Left lung (tissue), 10 donors: Measurements from ENCODE around the gene JMJD7. TPM values are rescaled to one million over a fixed set of nuclear protein-coding genes. Genes with fewer than 3 reads are reported as not detected.

Experiments used
- ATAC-seq: fragments of 200-7000 bp; cut with Tn5 transposase; one replicate; pipeline ENCODE4 v1.9.1; 2020; ENCODE audit warnings: moderate library complexity
- DNase-seq, 4 donors: peaks; one replicate each; pipeline ENCODE4 v3.0.0-alpha.2; 2013 to 2020
- H3K27ac ChIP-seq, 2 donors: fragments of 200-600 bp; sonication (generic) in 1 of 2; one replicate each; pipeline versions ENCODE4 v1.5.0 to v1.8.0; 2020 to 2021
- H3K27me3 ChIP-seq, 2 donors: fragments of 200-600 bp; sonication (generic) in 1 of 2; one replicate each; pipeline versions ENCODE4 v1.5.0 to v1.8.0; 2020 to 2021
- H3K36me3 ChIP-seq, 2 donors: fragments of 200-600 bp; sonication (generic) in 1 of 2; one replicate each; pipeline versions ENCODE4 v1.5.0 to v1.8.0; 2020 to 2021
- H3K4me1 ChIP-seq, 2 donors: fragments of 200-600 bp; one replicate each; pipeline ENCODE4 v1.8.0; 2021
- H3K4me3 ChIP-seq, 2 donors: fragments of 200-600 bp; sonication (generic) in 1 of 2; one replicate each; pipeline versions ENCODE4 v1.5.0 to v1.8.0; 2020 to 2021; ENCODE audit warnings: mild to moderate bottlenecking in 1 of 2
- H3K9me3 ChIP-seq, 2 donors: fragments of 200-600 bp; sonication (generic) in 1 of 2; one replicate each; pipeline versions ENCODE4 v1.5.0 to v1.8.0; 2020 to 2021
- CTCF ChIP-seq, 2 donors: fragments of 200-600 bp; sonication (generic) in 1 of 2; IDR thresholded peaks; one replicate each; pipeline versions ENCODE4 v1.5.0 to v1.8.0; 2021; ENCODE audit warnings: antibody characterized with exemption in 2 of 2
- intact Hi-C, 2 donors: fragments of 100-400 bp; cut with DNase I; formaldehyde crosslinking; loops; one replicate each; pipeline versions ENCODE4 v1.11.2 to v1.14.2; 2022
- polyA plus RNA-seq, 6 donors: library from polyadenylated mRNA; unstranded; fragments of 120-200 nt; gene quantifications; one replicate each; pipeline ENCODE4 v1.2.1, GENCODE V29; 2013; ENCODE audit not compliant: insufficient read length in 6 of 6
- total RNA-seq, 2 donors: library from RNA; stranded (reverse); fragmentation: NEBNext Ultra II Directional; extraction: Animal tissue kit (Norgen Biotek cat#: 25700); gene quantifications; one replicate each; pipeline ENCODE4 v1.2.1, GENCODE V29; 2021
- donor health status: DM: no; HTN: yes; CAD: no.
- donor health status: DM: no; HTN: no; CAD: no.

The JMJD7 gene
- total and polyA plus RNA-seq, 8 donors, result 10.2 to 26.4 (median 14.5) TPM

- no peak for TF ChIP-seq CTCF (IDR thresholded peaks at IDR 0.05)
- DNase-seq, result no peak
- Histone ChIP-seq H3K36me3 (peaks cover 0 to 44% of the 10 kb centered on the region in 2 donors), H3K4me3 (no peak overlapping the region), H3K27me3 (no peaks in the 10 kb centered on the region), H3K27ac (no peak overlapping the region), H3K4me1 (peaks cover 0 to 19% of the 10 kb centered on the region in 2 donors), H3K9me3 (no peaks in the 10 kb centered on the region)
- ATAC-seq, result no peak
- intact Hi-C loops, result loop anchor here in 1 of 2 donors (5.0 kb wide), 1 partner anchor 39 kb away; the partner anchor contains the start of gene MAPKBP1
These were observed 17.1 kb upstream of the JMJD7 start for GRCh38 chr15:41810651-41811431.

DNA sequence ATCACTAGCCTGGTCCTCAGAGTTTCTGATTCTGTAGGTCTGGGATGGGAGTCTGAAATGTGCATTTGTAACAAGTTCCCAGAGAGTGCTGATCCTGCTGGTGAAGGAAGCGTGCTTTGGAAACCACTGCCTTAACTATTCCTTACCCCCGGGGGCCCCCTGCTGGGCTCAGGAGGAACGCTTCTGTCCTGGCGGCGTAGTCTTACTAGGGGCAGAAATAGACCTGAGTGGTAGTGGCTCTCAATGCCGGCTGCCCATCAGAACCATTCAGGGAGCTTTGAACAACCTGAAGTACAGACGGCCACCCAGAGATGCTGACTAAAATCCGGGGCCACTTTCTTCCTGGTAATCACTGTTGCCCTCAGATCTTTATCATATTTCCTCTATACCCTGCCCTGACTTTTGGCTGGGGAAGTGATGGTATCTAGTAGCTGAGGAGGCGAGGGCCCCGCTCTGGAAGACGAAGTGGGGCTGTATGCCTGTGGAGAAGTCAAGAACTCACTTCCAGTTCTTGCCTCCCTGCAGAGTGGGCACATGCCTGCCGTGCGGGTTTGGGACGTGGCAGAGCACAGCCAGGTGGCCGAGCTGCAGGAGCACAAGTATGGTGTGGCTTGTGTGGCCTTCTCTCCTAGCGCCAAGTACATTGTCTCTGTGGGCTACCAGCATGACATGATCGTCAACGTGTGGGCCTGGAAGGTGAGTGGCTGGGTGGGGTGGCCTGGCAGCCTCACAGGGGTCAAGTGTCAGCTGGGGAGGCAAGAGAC lies 16.3 kb upstream of the JMJD7 start:
- DNase-seq (peak; percentile 75 to 92 (median 86)), ATAC-seq (peak; percentile 95)
- Histone ChIP-seq H3K36me3 (peaks cover 0 to 52% of the 10 kb centered on the region in 2 donors), H3K9me3 (no peaks in the 10 kb centered on the region), H3K4me1 (peaks cover 0 to 19% of the 10 kb centered on the region in 2 donors), H3K4me3 (no peak overlapping the region), H3K27me3 (no peaks in the 10 kb centered on the region), H3K27ac (no peak overlapping the region)
- TF ChIP-seq CTCF (IDR thresholded peaks at IDR 0.05), result peak; percentile 84 to 88
- intact Hi-C loops, result loop anchor here in 1 of 2 donors (5.0 kb wide), 1 partner anchor 39 kb away; the partner anchor contains the start of gene MAPKBP1

- H3K36me3 ChIP-seq, result peaks cover 0 to 65% of the 10 kb centered on the region in 2 donors
- peaks cover 0 to 19% of the 10 kb centered on the region in 2 donors for H3K4me1 ChIP-seq
- ATAC-seq (no peak), DNase-seq (no peak)
- no peak for TF ChIP-seq CTCF (IDR thresholded peaks at IDR 0.05)
- intact Hi-C loops, result loop anchor here in 1 of 2 donors (5.0 kb wide), 1 partner anchor 41 kb away; the partner anchor contains the start of gene MAPKBP1
- H3K9me3 ChIP-seq, result no peaks in the 10 kb centered on the region
- no peak overlapping the region for H3K4me3 ChIP-seq
- H3K27ac ChIP-seq, result no peak overlapping the region
- no peaks in the 10 kb centered on the region for H3K27me3 ChIP-seq
These were observed 15.0 kb upstream of the JMJD7 start for GRCh38 chr15:41812820-41813375.

- H3K27ac ChIP-seq, result no peak overlapping the region
- ATAC-seq, result no peak
- peaks cover 0 to 19% of the 10 kb centered on the region in 2 donors for H3K4me1 ChIP-seq
- no peak overlapping the region for H3K4me3 ChIP-seq
- no peak for TF ChIP-seq CTCF (IDR thresholded peaks at IDR 0.05)
- DNase-seq, result no peak
- peaks cover 0 to 70% of the 10 kb centered on the region in 2 donors for H3K36me3 ChIP-seq
- H3K9me3 ChIP-seq, result no peaks in the 10 kb centered on the region
- H3K27me3 ChIP-seq, result no peaks in the 10 kb centered on the region
- intact Hi-C loops, result loop anchor here in 1 of 2 donors (5.0 kb wide), 1 partner anchor 41 kb away; the partner anchor contains the start of gene MAPKBP1
These were observed 14.5 kb upstream of the JMJD7 start for GRCh38 chr15:41813426-41813825.
